GM20431 (cell line): Measurements from ENCODE around the gene VKORC1L1.
"Not testable (repeated sequence)": the region's sequence is repeated elsewhere in the genome, so short reads cannot be mapped to it uniquely, and the experiment has no call there.

Experiments used
- in situ Hi-C: fragments of 300-500 bp; cut with MseI, MboI; formaldehyde crosslinking; loops from one replicate; pipeline ENCODE4 v1.15.0; 2020; ENCODE audit warnings: low sequenced_read_pairs; ENCODE audit not compliant: unreplicated experiment

Gene VKORC1L1

GRCh38 chr7:65872776-65873581 lies at the start of gene VKORC1L1:
TSS of gene VKORC1L1 (plus strand) at chr7:65873074. CDS start at chr7:65873372, 298 bp downstream.
- in situ Hi-C loops = no loop called here

- in situ Hi-C loops = no loop called here
Observed at GRCh38 chr7:65827366-65827765, 45.5 kb upstream of the VKORC1L1 start.

- in situ Hi-C loops = no loop called here
Observed at GRCh38 chr7:65832281-65832680, 40.6 kb upstream of the VKORC1L1 start.

- in situ Hi-C loops = not testable (repeated sequence)
Observed at GRCh38 chr7:65836684-65837083, 36.2 kb upstream of the VKORC1L1 start.

GRCh38 chr7:65837541-65837956 lies 35.3 kb upstream of the VKORC1L1 start:
- in situ Hi-C loops = not testable (repeated sequence)

- in situ Hi-C loops = no loop called here
Observed at GRCh38 chr7:65839846-65840245, 33.0 kb upstream of the VKORC1L1 start.

- in situ Hi-C loops = no loop called here
Observed at GRCh38 chr7:65840446-65840845, 32.4 kb upstream of the VKORC1L1 start.

GRCh38 chr7:65843616-65844015 lies 29.3 kb upstream of the VKORC1L1 start:
- in situ Hi-C loops = not testable (repeated sequence)

- in situ Hi-C loops = no loop called here
Observed at GRCh38 chr7:65846008-65846570, 26.8 kb upstream of the VKORC1L1 start.

- in situ Hi-C loops = not testable (repeated sequence)
Observed at GRCh38 chr7:65853426-65853825, 19.4 kb upstream of the VKORC1L1 start.

GRCh38 chr7:65853892-65854291 lies 19.0 kb upstream of the VKORC1L1 start:
- in situ Hi-C loops = not testable (repeated sequence)

GRCh38 chr7:65857321-65857894 lies 15.5 kb upstream of the VKORC1L1 start:
- in situ Hi-C loops = not testable (repeated sequence)

GRCh38 chr7:65858660-65859059 lies 14.2 kb upstream of the VKORC1L1 start:
- in situ Hi-C loops = not testable (repeated sequence)

GRCh38 chr7:65866244-65866643 lies 6.6 kb upstream of the VKORC1L1 start:
- in situ Hi-C loops = not testable (repeated sequence)

GRCh38 chr7:65867681-65868080 lies 5.2 kb upstream of the VKORC1L1 start:
- in situ Hi-C loops = not testable (repeated sequence)

- in situ Hi-C loops = not testable (repeated sequence)
Observed at GRCh38 chr7:65869312-65869711, 3.6 kb upstream of the VKORC1L1 start.

- in situ Hi-C loops = not testable (repeated sequence)
Observed at GRCh38 chr7:65871451-65871850, 1.4 kb upstream of the VKORC1L1 start.

GRCh38 chr7:65873582-65874193 lies 814 bp downstream of the VKORC1L1 start:
- in situ Hi-C loops = not testable (repeated sequence)

- in situ Hi-C loops = not testable (repeated sequence)
Observed at GRCh38 chr7:65875715-65876114, 2.8 kb downstream of the VKORC1L1 start.

- in situ Hi-C loops = not testable (repeated sequence)
Observed at GRCh38 chr7:65879292-65880153, 6.6 kb downstream of the VKORC1L1 start.
